Endodermal cell (in vitro differentiated cells): Measurements from ENCODE around the gene PRR35. TPM values are rescaled to one million over a fixed set of nuclear protein-coding genes. Genes with fewer than 3 reads are reported as not detected.

Source experiments
- DNase-seq: peaks from one replicate; pipeline ENCODE4 v3.0.0-alpha.2; 2017
- H3K27ac ChIP-seq: 2 replicates; pipeline ENCODE4 v1.5.1; 2013; ENCODE audit warnings: mild to moderate bottlenecking, low read depth, low read length, moderate library complexity
- H3K27me3 ChIP-seq: 2 replicates; pipeline ENCODE4 v1.6.1; 2013; ENCODE audit warnings: mild to moderate bottlenecking, low read length, moderate library complexity; ENCODE audit not compliant: insufficient read depth, control insufficient read depth, poor library complexity, severe bottlenecking
- H3K36me3 ChIP-seq: 2 replicates; pipeline ENCODE4 v1.7.0; 2013; ENCODE audit warnings: mild to moderate bottlenecking, low read length, moderate library complexity; ENCODE audit not compliant: control insufficient read depth, insufficient read depth
- H3K4me1 ChIP-seq: one replicate; pipeline ENCODE4 v1.7.0; 2013; ENCODE audit warnings: low read length; ENCODE audit not compliant: control insufficient read depth, insufficient read depth
- H3K4me3 ChIP-seq: 2 replicates; pipeline ENCODE4 v1.5.1; 2013; ENCODE audit warnings: mild to moderate bottlenecking, low read length, moderate library complexity
- H3K9ac ChIP-seq: 2 replicates; pipeline ENCODE4 v1.6.1; 2013; ENCODE audit warnings: mild to moderate bottlenecking, low read length, moderate library complexity; ENCODE audit not compliant: poor library complexity, severe bottlenecking; ENCODE audit errors: extremely low read depth
- H3K9me3 ChIP-seq: 2 replicates; pipeline ENCODE4 v1.6.1; 2013; ENCODE audit warnings: mild to moderate bottlenecking, low read length, moderate library complexity; ENCODE audit not compliant: control insufficient read depth
- H3K27ac Mint-ChIP-seq: 2 replicates; pipeline ENCODE4 v1.8.0; 2020; ENCODE audit warnings: mixed read lengths
- H3K27me3 Mint-ChIP-seq: 2 replicates; pipeline ENCODE4 v1.8.0; 2021; ENCODE audit warnings: mild to moderate bottlenecking, mixed read lengths; ENCODE audit not compliant: insufficient read depth
- H3K36me3 Mint-ChIP-seq: 2 replicates; pipeline ENCODE4 v1.8.0; 2020; ENCODE audit warnings: low read depth, mixed read lengths
- H3K4me1 Mint-ChIP-seq: 2 replicates; pipeline ENCODE4 v1.8.0; 2020; ENCODE audit warnings: mixed read lengths
- H3K4me3 Mint-ChIP-seq: 2 replicates; pipeline ENCODE4 v1.8.0; 2020; ENCODE audit warnings: mild to moderate bottlenecking, moderate library complexity, mixed read lengths
- H3K9me3 Mint-ChIP-seq: 2 replicates; pipeline ENCODE4 v1.8.0; 2020; ENCODE audit warnings: mild to moderate bottlenecking, mixed read lengths
- CTCF ChIP-seq: fragments of 200-600 bp; sonication (generic); conservative IDR thresholded peaks from 2 replicates; pipeline ENCODE4 v1.5.0; 2021; ENCODE audit warnings: antibody characterized with exemption, mild to moderate bottlenecking
- WGBS, 2 experiments: methylation state at CpG; one replicate each; pipeline versions ENCODE4 v1.1.5 to v1.1.7; 2013; ENCODE audit warnings: missing lambda C conversion rate in 2 of 2, mixed read lengths in 1 of 2; ENCODE audit not compliant: insufficient coverage in 1 of 2, insufficient read length in 1 of 2; 5-methylcytosine and 5-hydroxymethylcytosine counted together
- total RNA-seq, 2 donors: library from RNA; stranded (reverse); fragmentation: NEBNext Ultra II Directional in 1 of 2; extraction: Animal tissue kit (Norgen Biotek cat#: 25700) in 1 of 2; gene quantifications; 2 replicates in 1 of 2; 3 replicates in 1 of 2; pipeline ENCODE4 v1.2.1, GENCODE V29; 2021

The PRR35 gene
- total RNA-seq, 2 donors from 2014 or later, result 0.29 to 0.62 TPM

GRCh38 chr16:525520-526180, 34.5 kb upstream of the PRR35 start:
- peak overlapping the region; percentile 11 for H3K27ac ChIP-seq

GRCh38 chr16:526181-527014, 33.8 kb upstream of the PRR35 start:
- peak overlapping the region; percentile 84 for H3K27ac ChIP-seq
- H3K36me3 ChIP-seq, result peaks cover 3% of the 10 kb centered on the region
- H3K36me3 Mint-ChIP-seq, result peaks cover 3% of the 10 kb centered on the region
- no peaks in the 10 kb centered on the region for H3K9me3 Mint-ChIP-seq
- no peaks in the 10 kb centered on the region for H3K27me3 ChIP-seq
- H3K27ac Mint-ChIP-seq, result peak overlapping the region; percentile 91
- peak; percentile 81 for DNase-seq
- WGBS, 2 experiments, result 24 to 32% methylated on average over 19 to 26 of the region's 26 CpGs
- peak overlapping the region; percentile 75 for H3K4me3 Mint-ChIP-seq
- no peaks in the 10 kb centered on the region for H3K27me3 Mint-ChIP-seq
- H3K4me1 Mint-ChIP-seq, result peaks cover 16% of the 10 kb centered on the region
- no peaks in the 10 kb centered on the region for H3K9me3 ChIP-seq
- peaks cover 11% of the 10 kb centered on the region for H3K4me1 ChIP-seq
- peak overlapping the region; percentile 91 for H3K4me3 ChIP-seq
- H3K9ac ChIP-seq, result peak overlapping the region; percentile 83
- no peak for TF ChIP-seq CTCF

More at GRCh38 chr16:525520-526180, 34.5 kb upstream of the PRR35 start:
- no peak for DNase-seq
- peak overlapping the region; percentile 83 for H3K9ac ChIP-seq
- no peaks in the 10 kb centered on the region for H3K27me3 ChIP-seq
- peak overlapping the region; percentile 81 for H3K27ac Mint-ChIP-seq
- TF ChIP-seq CTCF, result no peak
- H3K36me3 Mint-ChIP-seq, result peaks cover 3% of the 10 kb centered on the region
- H3K9me3 Mint-ChIP-seq, result no peaks in the 10 kb centered on the region
- WGBS, 2 experiments, result 92 to 93% methylated on average over 13 of the region's 13 CpGs
- H3K36me3 ChIP-seq, result peaks cover 5% of the 10 kb centered on the region
- H3K4me1 Mint-ChIP-seq, result peaks cover 16% of the 10 kb centered on the region
- no peaks in the 10 kb centered on the region for H3K27me3 Mint-ChIP-seq
- H3K4me1 ChIP-seq, result peaks cover 11% of the 10 kb centered on the region
- H3K4me3 ChIP-seq, result peak overlapping the region; percentile 91
- peak overlapping the region; percentile 75 for H3K4me3 Mint-ChIP-seq
- no peaks in the 10 kb centered on the region for H3K9me3 ChIP-seq

- H3K4me3 Mint-ChIP-seq, result peak within 1 kb of the TSS; percentile 75
- H3K27me3 Mint-ChIP-seq, result no peaks in the 10 kb centered on the region
Observed at GRCh38 chr16:527015-527903, 32.9 kb upstream of the PRR35 start, which contains the start of gene CAPN15. Gene CAPN15, plus strand, starts transcription at chr16:527712. Its CDS starts 19,127 bp downstream, at chr16:546839.

More at GRCh38 chr16:527015-527903, 32.9 kb upstream of the PRR35 start, which contains the start of gene CAPN15:
- peak; percentile 64 for TF ChIP-seq CTCF
- WGBS, 2 experiments, result 0 to 1% methylated on average over 68 to 129 of the region's 129 CpGs
- H3K9me3 ChIP-seq, result no peaks in the 10 kb centered on the region
- DNase-seq, result peak; percentile 94
- peak within 1 kb of the TSS; percentile 91 for H3K4me3 ChIP-seq
- peak within 1 kb of the TSS; percentile 84 for H3K27ac ChIP-seq
- H3K4me1 ChIP-seq, result peaks cover 11% of the 10 kb centered on the region
- no peaks in the 10 kb centered on the region for H3K27me3 ChIP-seq
- peaks cover 3% of the 10 kb centered on the region for H3K36me3 ChIP-seq
- Mint-ChIP-seq H3K27ac (peak within 1 kb of the TSS; percentile 91), H3K9me3 (no peaks in the 10 kb centered on the region), H3K4me1 (peaks cover 16% of the 10 kb centered on the region), H3K36me3 (peaks cover 3% of the 10 kb centered on the region)
- H3K9ac ChIP-seq, result peak within 1 kb of the TSS; percentile 83
